ENCODE measurements around the gene CLSTN1.

The CLSTN1 gene

GRCh38 chr1:9730096-9730901, 93.5 kb downstream of the CLSTN1 start:
- ATAC-seq (ENCODE audit: low read depth) = no peak
- DNase-seq (ENCODE audit: low spot score) = no peak
- no peak for TF ChIP-seq CTCF (IDR thresholded peaks at IDR 0.05; ENCODE audit: poor library complexity, severe bottlenecking)
- H3K4me3 ChIP-seq (ENCODE audit: severe bottlenecking) = no peak overlapping the region
- peaks cover 91% of the 10 kb centered on the region for H3K36me3 ChIP-seq (ENCODE audit: low read depth)
- H3K9me3 ChIP-seq (ENCODE audit: severe bottlenecking) = no peaks in the 10 kb centered on the region
- no peaks in the 10 kb centered on the region for H3K4me1 ChIP-seq (ENCODE audit: insufficient read depth, poor library complexity, severe bottlenecking)
- H3K27ac ChIP-seq (ENCODE audit: poor library complexity, severe bottlenecking) = no peak overlapping the region
- no peaks in the 10 kb centered on the region for H3K27me3 ChIP-seq (ENCODE audit: insufficient read depth, poor library complexity, severe bottlenecking)

GRCh38 chr1:9729523-9729922, 94.2 kb downstream of the CLSTN1 start:
- H3K4me1 ChIP-seq (ENCODE audit: insufficient read depth, poor library complexity, severe bottlenecking) = no peaks in the 10 kb centered on the region
- no peak for ATAC-seq (ENCODE audit: low read depth)
- no peak overlapping the region for H3K4me3 ChIP-seq (ENCODE audit: severe bottlenecking)
- no peaks in the 10 kb centered on the region for H3K9me3 ChIP-seq (ENCODE audit: severe bottlenecking)
- H3K27me3 ChIP-seq (ENCODE audit: insufficient read depth, poor library complexity, severe bottlenecking) = no peaks in the 10 kb centered on the region
- no peak overlapping the region for H3K27ac ChIP-seq (ENCODE audit: poor library complexity, severe bottlenecking)
- no peak for TF ChIP-seq CTCF (IDR thresholded peaks at IDR 0.05; ENCODE audit: poor library complexity, severe bottlenecking)
- peaks cover 90% of the 10 kb centered on the region for H3K36me3 ChIP-seq (ENCODE audit: low read depth)
- DNase-seq (ENCODE audit: low spot score) = no peak

- no peak overlapping the region for H3K4me3 ChIP-seq (ENCODE audit: severe bottlenecking)
- H3K4me1 ChIP-seq (ENCODE audit: insufficient read depth, poor library complexity, severe bottlenecking) = no peaks in the 10 kb centered on the region
- no peak for ATAC-seq (ENCODE audit: low read depth)
- H3K27me3 ChIP-seq (ENCODE audit: insufficient read depth, poor library complexity, severe bottlenecking) = no peaks in the 10 kb centered on the region
- H3K27ac ChIP-seq (ENCODE audit: poor library complexity, severe bottlenecking) = no peak overlapping the region
- peaks cover 90% of the 10 kb centered on the region for H3K36me3 ChIP-seq (ENCODE audit: low read depth)
- no peak for DNase-seq (ENCODE audit: low spot score)
- no peaks in the 10 kb centered on the region for H3K9me3 ChIP-seq (ENCODE audit: severe bottlenecking)
- TF ChIP-seq CTCF (IDR thresholded peaks at IDR 0.05; ENCODE audit: poor library complexity, severe bottlenecking) = no peak
These were observed 95.1 kb downstream of the CLSTN1 start for GRCh38 chr1:9728451-9729295.

GRCh38 chr1:9726905-9727595, 96.7 kb downstream of the CLSTN1 start:
- no peak overlapping the region for H3K27ac ChIP-seq (ENCODE audit: poor library complexity, severe bottlenecking)
- no peaks in the 10 kb centered on the region for H3K4me1 ChIP-seq (ENCODE audit: insufficient read depth, poor library complexity, severe bottlenecking)
- H3K9me3 ChIP-seq (ENCODE audit: severe bottlenecking) = no peaks in the 10 kb centered on the region
- TF ChIP-seq CTCF (IDR thresholded peaks at IDR 0.05; ENCODE audit: poor library complexity, severe bottlenecking) = no peak
- H3K4me3 ChIP-seq (ENCODE audit: severe bottlenecking) = no peak overlapping the region
- ATAC-seq (ENCODE audit: low read depth) (no peak), DNase-seq (ENCODE audit: low spot score) (no peak)
- peaks cover 88% of the 10 kb centered on the region for H3K36me3 ChIP-seq (ENCODE audit: low read depth)
- H3K27me3 ChIP-seq (ENCODE audit: insufficient read depth, poor library complexity, severe bottlenecking) = no peaks in the 10 kb centered on the region
